ENCODE data around the gene PI4K2B. TPM values are rescaled to one million over a fixed set of nuclear protein-coding genes. Genes with fewer than 3 reads are reported as not detected.
"Not testable (repeated sequence)": the region's sequence is repeated elsewhere in the genome, so short reads cannot be mapped to it uniquely, and the experiment has no call there.

The PI4K2B gene
- polyA plus RNA-seq (ENCODE audit: insufficient read length in 4 of 4), result 10 to 100 TPM; 14.6 to 20.7 (median 18.3) TPM

- peak; percentile 71 to 74 (median 72) for DNase-seq (ENCODE audit: low read depth in 4 of 4, low spot score in 3 of 4)
These were observed at the start of gene PI4K2B for GRCh38 chr4:25233737-25234389. Gene PI4K2B (plus strand): TSS chr4:25234033. CDS start chr4:25234164, 131 bp downstream.

DNA sequence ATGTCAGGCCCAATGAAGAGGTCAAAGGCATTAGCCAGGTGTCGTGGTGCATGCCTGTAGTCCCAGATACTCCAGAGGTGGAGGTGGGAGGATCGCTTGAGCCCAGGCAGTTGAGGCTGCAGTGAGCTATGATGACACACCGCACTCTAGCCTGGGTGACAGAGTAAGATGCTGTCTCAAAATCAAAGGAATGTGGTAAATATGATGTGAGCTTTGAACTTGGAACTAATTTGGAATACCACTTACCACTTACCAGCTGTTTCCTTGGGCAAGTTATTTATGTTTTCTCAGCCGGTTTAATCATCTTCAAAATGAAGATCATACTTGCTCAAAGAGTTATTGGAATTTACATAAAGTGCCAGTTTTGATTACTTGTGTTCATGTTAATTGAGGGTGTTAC is 49.8 kb upstream of the PI4K2B start:
- no peak for DNase-seq (ENCODE audit: low read depth in 4 of 4, low spot score in 3 of 4)

- no peak for DNase-seq (ENCODE audit: low read depth in 4 of 4, low spot score in 3 of 4)
These were observed 43.4 kb upstream of the PI4K2B start for GRCh38 chr4:25190407-25190806.

DNA sequence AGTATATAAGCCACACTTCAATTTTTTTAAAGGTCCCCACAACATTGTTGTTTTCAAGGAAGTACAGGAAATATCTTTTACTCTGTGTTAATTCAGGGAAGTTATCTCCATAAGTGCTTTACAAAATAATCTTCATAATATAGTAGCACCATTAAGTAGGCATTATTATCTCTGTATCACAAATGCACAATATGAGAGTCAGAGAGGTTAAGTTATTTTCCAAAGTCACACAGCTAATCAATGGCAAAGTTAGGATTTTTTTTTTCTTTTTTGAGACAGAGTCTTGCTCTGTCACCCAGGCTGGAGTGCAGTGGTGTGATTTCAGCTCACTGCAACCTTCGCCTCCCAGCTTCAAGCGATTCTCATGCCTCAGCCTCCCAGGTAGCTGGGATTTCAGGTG is 35.1 kb upstream of the PI4K2B start:
- no peak for DNase-seq (ENCODE audit: low read depth in 4 of 4, low spot score in 3 of 4)

- no peak for DNase-seq (ENCODE audit: low read depth in 4 of 4, low spot score in 3 of 4)
These were observed 25.8 kb upstream of the PI4K2B start for GRCh38 chr4:25207997-25208396.

- no peak for DNase-seq (ENCODE audit: low read depth in 4 of 4, low spot score in 3 of 4)
These were observed 24.1 kb upstream of the PI4K2B start for GRCh38 chr4:25209702-25210101.

GRCh38 chr4:25211721-25212120 is 22.1 kb upstream of the PI4K2B start:
- no peak for DNase-seq (ENCODE audit: low read depth in 4 of 4, low spot score in 3 of 4)

GRCh38 chr4:25212822-25213221 is 21.0 kb upstream of the PI4K2B start:
- no peak for DNase-seq (ENCODE audit: low read depth in 4 of 4, low spot score in 3 of 4)

DNA sequence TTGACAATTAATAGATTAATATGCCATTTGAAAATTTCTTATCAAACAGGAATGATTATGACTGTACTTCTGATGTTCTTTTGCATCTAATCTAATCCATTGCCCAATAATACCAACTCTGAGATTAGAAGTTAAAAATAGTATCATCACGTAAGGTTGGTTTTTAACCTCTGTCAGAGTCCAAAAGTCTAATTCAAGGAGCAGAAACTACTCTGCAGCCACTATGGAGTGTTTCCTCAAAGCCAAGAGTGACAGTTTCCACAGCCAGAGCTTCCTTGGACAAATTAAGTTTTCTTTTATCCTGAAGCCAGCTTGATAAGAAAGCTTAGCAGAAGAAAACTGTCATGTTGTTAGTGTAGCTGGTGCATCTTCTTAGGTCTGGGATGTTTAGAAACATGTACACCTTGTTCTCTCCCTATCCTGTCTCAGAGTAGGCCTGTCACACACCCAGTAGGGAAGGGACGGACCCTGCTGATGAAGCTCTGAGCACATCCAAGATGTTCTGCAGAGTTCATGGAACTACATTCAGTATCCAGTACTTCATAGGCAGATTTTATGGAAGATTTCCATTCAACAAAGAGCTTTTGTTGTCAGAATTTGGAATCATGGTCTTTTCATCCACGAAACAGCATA is 20.4 kb upstream of the PI4K2B start:
- no peak for DNase-seq (ENCODE audit: low read depth in 4 of 4, low spot score in 3 of 4)

GRCh38 chr4:25214750-25215149 is 19.1 kb upstream of the PI4K2B start:
- DNase-seq (ENCODE audit: low read depth in 4 of 4, low spot score in 3 of 4), result not testable (repeated sequence)

- DNase-seq (ENCODE audit: low read depth in 4 of 4, low spot score in 3 of 4), result no peak
These were observed 18.3 kb upstream of the PI4K2B start for GRCh38 chr4:25215511-25215910.

GRCh38 chr4:25221377-25221776 is 12.5 kb upstream of the PI4K2B start:
- DNase-seq (ENCODE audit: low read depth in 4 of 4, low spot score in 3 of 4), result no peak

DNA sequence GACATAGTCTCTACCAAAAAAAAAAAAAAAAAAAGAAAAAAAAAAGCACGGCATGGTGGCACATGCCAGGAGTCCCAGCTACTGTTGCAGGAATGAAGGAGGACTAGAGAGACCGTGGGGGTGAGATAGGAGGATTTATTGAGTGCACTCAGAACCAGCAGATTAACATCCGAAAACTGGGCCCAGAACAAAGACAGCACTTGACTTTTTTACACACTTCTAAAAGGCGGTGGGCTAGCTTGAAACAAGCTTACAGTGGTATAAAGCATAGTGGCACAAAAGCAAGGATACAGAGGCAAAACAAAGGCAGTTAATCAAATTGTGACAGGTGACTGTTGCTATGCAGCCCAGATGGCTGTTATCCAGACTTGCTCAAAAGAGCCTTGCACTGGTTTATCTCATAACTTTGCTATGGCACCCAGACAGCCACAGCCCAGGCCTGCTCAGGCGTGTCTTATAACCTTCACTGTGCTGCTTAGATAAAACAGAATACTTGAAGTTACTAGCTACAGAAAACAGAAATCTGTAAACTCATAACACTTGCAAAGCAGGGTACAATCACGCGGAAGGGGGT is 9.9 kb upstream of the PI4K2B start:
- DNase-seq (ENCODE audit: low read depth in 4 of 4, low spot score in 3 of 4), result no peak

DNA sequence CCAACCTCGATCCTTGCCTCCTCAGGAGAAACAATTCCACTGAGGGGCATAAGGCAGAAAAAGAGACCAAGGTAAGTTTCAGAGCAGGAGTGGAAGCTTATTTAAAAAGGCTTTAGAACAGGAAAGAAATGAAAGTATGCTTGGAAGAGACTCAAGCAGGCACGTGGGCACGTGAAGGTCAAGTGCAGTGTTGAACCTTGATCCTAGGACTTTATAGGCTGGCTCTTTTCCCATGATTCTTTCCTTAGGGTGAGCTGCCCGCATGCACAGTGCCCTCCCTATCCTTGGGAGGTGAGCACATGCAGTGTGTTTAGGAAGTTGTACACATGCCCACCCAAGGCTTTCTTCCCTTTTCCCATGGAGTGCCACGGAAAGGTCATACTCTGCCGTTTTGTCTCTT is 4.0 kb upstream of the PI4K2B start:
- DNase-seq (ENCODE audit: low read depth in 4 of 4, low spot score in 3 of 4), result no peak

- DNase-seq (ENCODE audit: low read depth in 4 of 4, low spot score in 3 of 4), result no peak
These were observed 639 bp upstream of the PI4K2B start for GRCh38 chr4:25233194-25233593.

DNA sequence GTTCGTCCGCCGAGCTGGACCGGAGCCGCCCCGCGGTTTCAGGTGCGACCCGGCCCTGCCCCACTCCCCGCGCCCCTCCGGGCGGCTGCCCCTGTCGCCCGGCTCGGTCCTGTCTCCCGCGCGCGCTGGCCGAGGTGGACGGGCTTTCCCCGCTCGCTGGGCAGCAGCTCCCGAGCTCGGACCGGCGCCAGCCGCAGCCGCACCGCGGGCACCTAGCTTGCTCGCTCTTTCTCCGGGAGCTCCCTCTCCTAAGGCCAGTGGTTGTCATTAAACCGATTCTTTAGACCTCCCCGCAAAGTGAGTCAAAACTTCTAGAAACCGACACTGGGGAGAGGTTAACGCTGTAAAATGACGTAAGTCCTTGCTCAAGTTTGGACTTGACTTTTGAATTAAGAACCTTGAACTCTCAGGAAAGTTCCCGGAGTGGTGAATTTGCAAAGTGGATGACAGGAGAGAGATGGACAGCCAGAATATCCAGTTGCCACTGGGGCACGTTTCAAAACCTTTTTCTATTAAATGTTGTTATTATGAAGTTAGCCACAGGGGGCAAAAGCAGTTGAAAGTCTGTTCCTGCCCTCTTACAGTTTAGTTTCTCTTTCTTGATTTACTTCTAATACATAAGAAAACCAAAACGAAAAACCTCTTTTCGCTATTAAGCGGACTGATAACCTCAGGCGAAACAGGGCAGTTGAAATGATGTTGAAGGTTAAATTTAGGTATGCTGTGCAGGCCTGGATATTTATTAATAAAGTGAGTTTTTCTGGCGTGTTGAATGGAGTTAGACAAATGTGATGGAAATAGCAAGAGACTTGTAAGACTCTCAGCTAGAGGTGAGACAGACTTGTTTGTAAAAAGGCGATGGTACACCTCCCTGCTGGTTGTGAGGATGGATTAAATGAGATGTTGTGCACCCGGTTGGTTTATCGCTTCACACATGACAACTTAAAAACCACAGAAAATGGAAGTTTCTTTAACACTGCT is 847 bp downstream of the PI4K2B start:
- peak; percentile 49 to 68 (median 59) for DNase-seq (ENCODE audit: low read depth in 4 of 4, low spot score in 3 of 4)

GRCh38 chr4:25235401-25235800 is 1.6 kb downstream of the PI4K2B start:
- DNase-seq (ENCODE audit: low read depth in 4 of 4, low spot score in 3 of 4), result no peak

- DNase-seq (ENCODE audit: low read depth in 4 of 4, low spot score in 3 of 4), result not testable (repeated sequence)
These were observed 2.2 kb downstream of the PI4K2B start for GRCh38 chr4:25236030-25236429.

DNA sequence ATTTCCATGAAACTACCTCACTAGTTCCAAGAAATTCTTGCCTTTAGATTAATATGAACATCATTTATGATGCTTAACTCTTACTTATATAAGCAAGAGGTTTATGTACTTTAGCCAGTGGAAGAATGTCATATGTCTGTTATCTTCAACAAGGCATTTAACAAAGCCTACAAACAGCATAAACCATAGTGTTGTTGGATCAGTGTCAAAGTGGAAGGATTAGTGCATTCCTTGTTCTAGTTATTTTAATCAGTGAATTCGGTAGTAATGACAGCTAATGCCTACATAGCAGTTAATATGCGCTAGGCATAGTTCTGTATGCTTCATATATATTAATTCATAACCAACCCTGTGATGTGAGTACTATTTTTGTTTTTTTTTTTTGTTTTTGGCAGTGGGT is 3.1 kb downstream of the PI4K2B start:
- DNase-seq (ENCODE audit: low read depth in 4 of 4, low spot score in 3 of 4), result no peak

- no peak for DNase-seq (ENCODE audit: low read depth in 4 of 4, low spot score in 3 of 4)
These were observed 4.2 kb downstream of the PI4K2B start for GRCh38 chr4:25238052-25238451.

DNA sequence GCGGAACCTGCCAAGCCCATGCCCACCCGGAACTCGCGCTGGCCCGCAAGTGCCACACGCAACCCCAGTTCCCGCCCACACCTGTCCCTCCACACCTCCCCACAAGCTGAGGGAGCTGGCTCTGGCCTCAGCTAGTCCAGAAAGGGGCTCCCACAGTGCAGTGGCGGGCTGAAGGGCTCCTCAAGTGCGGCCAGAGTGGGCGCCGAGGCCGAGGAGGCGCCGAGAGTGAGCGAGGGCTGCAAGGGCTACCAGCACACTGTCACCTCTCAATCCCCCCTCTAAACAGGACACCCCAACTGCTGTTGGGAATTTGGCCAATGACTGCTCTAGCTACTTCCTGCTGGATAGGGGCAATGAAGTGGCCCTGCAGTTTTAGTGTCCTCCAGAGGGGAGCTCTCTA is 5.7 kb downstream of the PI4K2B start:
- not testable (repeated sequence) for DNase-seq (ENCODE audit: low read depth in 4 of 4, low spot score in 3 of 4)

Data from right renal pelvis (tissue), 4 donors.